IMR-90 (cell line): ENCODE results near the gene NAGS.

Source experiments
- CTCF ChIP-seq: conservative IDR thresholded peaks from 2 replicates; pipeline ENCODE4 v1.5.1; 2012; ENCODE audit warnings: mild to moderate bottlenecking, low read depth, low read length, improper control_type of control experiment
- FOS ChIP-seq: fragments of 150-350 bp; IDR thresholded peaks from 2 replicates; pipeline ENCODE4 v1.6.1; 2016; ENCODE audit warnings: low read depth, low read length
- MAFK ChIP-seq: IDR thresholded peaks from 2 replicates; pipeline ENCODE4 v1.6.1; 2012; ENCODE audit warnings: low read depth, low read length, improper control_type of control experiment
- MXI1 ChIP-seq: IDR thresholded peaks from 2 replicates; pipeline ENCODE4 v1.6.1; 2012; ENCODE audit warnings: low read depth, mild to moderate bottlenecking, low read length, moderate library complexity, borderline replicate concordance
- POLR2A ChIP-seq: IDR thresholded peaks from 2 replicates; pipeline ENCODE4 v1.6.1; 2012; ENCODE audit warnings: mild to moderate bottlenecking, low read depth, low read length
- RAD21 ChIP-seq: IDR thresholded peaks from 2 replicates; pipeline ENCODE4 v1.6.1; 2012; ENCODE audit warnings: low read length, improper control_type of control experiment
- RCOR1 ChIP-seq: IDR thresholded peaks from 2 replicates; pipeline ENCODE4 v1.6.1; 2012; ENCODE audit warnings: mild to moderate bottlenecking, low read length, improper control_type of control experiment; ENCODE audit not compliant: insufficient replicate concordance

DNA sequence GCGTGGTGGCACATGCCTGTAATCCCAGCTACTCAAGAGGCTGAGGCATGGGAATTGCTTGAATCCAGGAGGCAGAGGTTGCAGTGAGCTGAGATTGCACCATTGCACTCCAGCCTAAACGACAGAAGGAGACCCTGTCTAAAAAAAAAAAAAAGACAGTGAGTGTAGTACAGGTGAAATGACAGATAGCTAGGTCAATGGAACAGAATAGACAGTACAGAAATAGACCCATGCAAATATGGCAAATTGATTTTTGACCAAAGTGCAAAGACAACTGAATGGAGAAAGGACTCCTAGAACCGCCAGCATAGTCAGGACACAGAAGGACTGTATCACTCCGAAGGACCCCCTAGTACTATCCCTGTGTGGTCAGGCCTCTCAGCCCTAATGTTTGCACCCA is 34.1 kb upstream of the NAGS start:
- TF ChIP-seq CTCF, result no peak
- no peak for TF ChIP-seq MAFK
- no peak for TF ChIP-seq MXI1
- no peak for TF ChIP-seq RAD21
- TF ChIP-seq POLR2A, result no peak
- TF ChIP-seq FOS, result no peak
- TF ChIP-seq RCOR1, result no peak
